Measurements from ENCODE around the gene PRKACA.
"Not testable (repeated sequence)": the region's sequence is repeated elsewhere in the genome, so short reads cannot be mapped to it uniquely, and the experiment has no call there.

PRKACA gene

GRCh38 chr19:14052470-14052869 lies 65.1 kb downstream of the PRKACA start:
- DNase-seq (ENCODE audit: low read depth in 2 of 3, low spot score in 2 of 3): no peak

DNA sequence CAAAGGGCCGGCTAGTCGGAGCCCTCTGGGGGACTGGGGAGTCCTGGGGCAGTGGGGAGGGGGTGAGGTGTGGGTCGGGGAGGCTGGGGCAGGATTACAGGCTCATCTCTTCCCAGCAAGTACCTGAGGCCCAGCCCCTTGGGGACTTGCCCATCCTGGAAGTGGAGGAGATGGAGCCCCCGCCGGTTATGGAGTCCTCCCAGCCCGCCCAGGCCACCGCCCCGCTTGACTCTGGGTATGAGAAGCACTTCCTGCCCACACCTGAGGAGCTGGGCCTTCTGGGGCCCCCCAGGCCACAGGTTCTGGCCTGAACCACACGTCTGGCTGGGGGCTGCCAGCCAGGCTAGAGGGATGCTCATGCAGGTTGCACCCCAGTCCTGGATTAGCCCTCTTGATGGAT lies 65.6 kb downstream of the PRKACA start:
- no peak for DNase-seq (ENCODE audit: low read depth in 2 of 3, low spot score in 2 of 3)

DNA sequence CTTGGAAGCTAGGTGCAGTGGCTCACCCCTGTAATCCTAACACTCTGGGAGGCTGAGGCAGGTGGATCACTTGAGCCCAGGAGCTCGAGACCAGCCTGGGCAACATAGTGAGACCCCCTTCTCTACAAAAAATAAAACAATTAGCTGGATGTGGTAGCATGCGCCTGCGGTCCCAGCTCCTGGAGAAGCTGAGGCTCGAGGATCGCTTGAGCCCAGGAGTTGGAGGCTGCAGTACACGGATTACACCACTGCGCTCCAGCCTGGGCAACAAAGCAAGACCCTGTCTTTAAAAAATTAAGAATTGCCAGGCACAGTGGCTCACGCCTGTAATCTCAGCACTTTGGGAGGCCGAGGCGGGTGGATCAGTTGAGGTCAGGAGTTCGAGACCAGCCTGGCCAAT lies 66.6 kb downstream of the PRKACA start:
- not testable (repeated sequence) for DNase-seq (ENCODE audit: low read depth in 2 of 3, low spot score in 2 of 3)

DNA sequence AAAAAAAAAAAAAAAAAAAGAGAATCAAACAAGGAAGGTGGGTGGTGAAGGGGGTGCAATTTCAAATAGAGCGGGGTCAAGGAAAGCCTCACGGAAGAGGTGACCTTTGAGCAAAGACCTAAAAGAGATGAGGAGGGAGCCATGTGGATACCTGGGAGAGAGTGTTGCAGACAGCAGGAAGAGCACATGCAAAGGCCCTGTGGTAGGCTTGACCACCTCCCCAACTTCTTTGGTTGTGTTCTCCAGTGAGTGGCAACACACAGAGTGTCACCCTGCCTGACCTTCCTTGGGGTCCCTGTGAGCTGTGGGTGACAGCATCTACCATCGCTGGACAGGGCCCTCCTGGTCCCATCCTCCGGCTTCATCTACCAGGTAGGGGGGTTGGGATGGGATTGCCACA lies 67.0 kb downstream of the PRKACA start:
- no peak for DNase-seq (ENCODE audit: low read depth in 2 of 3, low spot score in 2 of 3)

DNA sequence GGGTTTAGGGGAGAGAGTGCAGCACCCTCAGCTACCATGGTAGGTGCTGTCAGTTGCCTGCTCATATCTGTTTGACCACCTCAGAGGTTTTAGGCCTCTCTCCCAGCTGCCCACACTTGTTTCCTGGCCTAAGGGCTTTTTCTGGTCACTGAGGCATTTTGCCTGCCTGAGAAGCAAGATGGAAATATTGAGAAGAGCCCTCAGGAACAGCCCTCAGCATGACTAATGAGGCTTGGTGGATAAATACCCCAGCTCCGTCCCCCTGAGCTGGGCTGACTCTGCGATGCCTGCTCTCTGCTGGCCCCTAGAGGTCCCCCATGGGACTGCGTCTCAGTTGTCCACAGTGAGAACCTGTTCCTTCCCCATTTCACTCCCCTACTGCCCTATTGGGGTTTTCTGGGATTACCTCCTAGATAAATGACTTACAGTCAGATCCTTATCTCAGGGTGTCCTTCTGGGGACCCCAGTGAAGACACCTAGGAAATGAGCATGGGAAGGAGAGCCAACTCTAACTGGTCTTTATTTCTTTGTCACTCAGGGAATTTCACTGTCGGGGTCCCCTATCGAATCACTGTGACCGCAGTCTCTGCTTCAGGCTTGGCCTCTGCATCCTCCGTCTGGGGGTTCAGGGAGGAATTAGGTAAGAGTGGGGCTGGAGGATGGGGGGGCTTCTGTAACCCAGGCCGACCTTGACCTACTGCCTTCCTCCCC lies 69.0 kb downstream of the PRKACA start:
- DNase-seq (ENCODE audit: low read depth in 2 of 3, low spot score in 2 of 3): peak; percentile 51 to 71 (median 70)

- DNase-seq (ENCODE audit: low read depth in 2 of 3, low spot score in 2 of 3): not testable (repeated sequence)
These were observed 69.7 kb downstream of the PRKACA start for GRCh38 chr19:14047866-14048265.

GRCh38 chr19:14042659-14043608 lies 74.6 kb downstream of the PRKACA start:
- not testable (repeated sequence) for DNase-seq (ENCODE audit: low read depth in 2 of 3, low spot score in 2 of 3)

All from activated CD8-positive, alpha-beta memory T cell treated with anti-CD3 and anti-CD28 coated beads for 48 hours (primary cell).